NB4 (cell line): ENCODE data around the gene LEP.

Experiments used
- CTCF ChIP-seq: IDR thresholded peaks from one replicate; pipeline ENCODE4 v1.5.1; 2012; ENCODE audit warnings: low read depth, low read length
- MYC ChIP-seq: IDR thresholded peaks from 2 replicates; pipeline ENCODE4 v1.6.1; 2011; ENCODE audit warnings: low read depth, low read length
- POLR2A ChIP-seq: IDR thresholded peaks from 2 replicates; pipeline ENCODE4 v1.6.1; 2011; ENCODE audit warnings: mild to moderate bottlenecking; ENCODE audit not compliant: insufficient read length; ENCODE audit errors: extremely low read depth

GRCh38 chr7:128203710-128204214 is 37.3 kb upstream of the LEP start:
- TF ChIP-seq CTCF (no peak), POLR2A (no peak), MYC (no peak)
